ENCODE measurements around the gene OPA1.

- TF ChIP-seq CTCF (conservative IDR thresholded peaks at IDR 0.05; ENCODE audit: low read depth, low read length) (no peak), ELK1 (IDR thresholded peaks at IDR 0.05; ENCODE audit: borderline replicate concordance, low read depth, low read length) (no peak), MXI1 (IDR thresholded peaks at IDR 0.05; ENCODE audit: borderline replicate concordance, low read depth, low read length) (no peak), RFX5 (IDR thresholded peaks at IDR 0.05; ENCODE audit: low read depth, low read length) (no peak), RCOR1 (IDR thresholded peaks at IDR 0.05; ENCODE audit: insufficient replicate concordance, low read length) (no peak), POLR2A (IDR thresholded peaks at IDR 0.05; ENCODE audit: low read depth, low read length) (no peak), MAFK (IDR thresholded peaks at IDR 0.05; ENCODE audit: low read depth, low read length) (no peak), USF2 (IDR thresholded peaks at IDR 0.05; ENCODE audit: low read depth, low read length) (no peak)
Measured at GRCh38 chr3:193620650-193621049, 27.6 kb downstream of the OPA1 start.
